NCI-H2227 treated with DMSO at 0.1 percent for 48 hours (cell line): Measurements from ENCODE around the gene P4HA1.
"Not testable (repeated sequence)": the region's sequence is repeated elsewhere in the genome, so short reads cannot be mapped to it uniquely, and the experiment has no call there.

Source experiments
- DNase-seq: peaks from one replicate; lab custom pipeline; 2025; lab: John Stamatoyannopoulos, UW

Gene P4HA1

DNA sequence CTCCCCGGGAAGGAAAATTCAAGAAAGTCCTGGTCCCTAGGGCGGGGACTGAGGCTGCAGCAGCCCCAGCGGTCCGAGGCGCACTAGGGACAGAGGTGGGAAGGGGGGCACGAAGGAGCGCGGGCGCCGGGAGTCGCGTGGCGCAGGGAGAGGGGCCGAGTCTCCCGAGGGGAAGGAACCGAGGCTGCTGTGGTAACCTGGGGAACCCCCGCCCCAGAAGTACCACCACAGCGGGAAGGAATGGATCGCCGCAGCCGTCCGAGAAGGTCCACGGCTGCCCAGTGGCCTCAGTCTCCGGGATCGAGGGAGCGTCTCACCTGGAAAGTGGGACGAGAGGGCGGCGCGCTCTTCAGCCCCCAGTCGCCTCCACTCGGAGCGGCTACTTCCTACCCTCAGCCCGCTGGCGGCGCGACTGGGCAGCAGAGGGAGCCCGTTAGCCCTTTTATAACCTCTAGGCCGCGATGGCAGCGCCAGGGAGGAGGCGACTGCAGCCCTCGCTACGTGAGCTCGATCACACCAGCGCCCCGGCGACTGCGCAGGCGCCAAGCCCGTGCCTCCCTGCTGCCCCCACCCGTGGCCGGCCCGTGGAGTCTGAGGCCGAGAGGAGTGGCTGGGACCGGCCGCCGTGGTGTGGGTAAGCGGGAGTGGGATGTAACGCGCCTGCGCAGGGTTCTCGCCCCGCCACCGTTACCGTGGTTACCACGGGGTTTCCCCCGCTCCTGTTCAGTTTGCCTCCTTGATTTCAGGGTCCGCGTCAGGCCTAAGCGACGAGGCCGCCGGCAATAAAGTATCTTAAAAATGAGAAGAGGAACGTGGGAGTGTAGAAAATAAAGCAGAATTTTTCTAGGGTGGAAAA, at the start of gene P4HA1:
TSS of gene P4HA1 (minus strand) at position 418 of the 856 bp plus-strand sequence. CDS start 21,983 bp downstream, outside the sequence.
- DNase-seq, result peak; percentile 90

- no peak for DNase-seq
Measured at GRCh38 chr10:73141603-73142002, 44.9 kb upstream of the P4HA1 start.

DNA sequence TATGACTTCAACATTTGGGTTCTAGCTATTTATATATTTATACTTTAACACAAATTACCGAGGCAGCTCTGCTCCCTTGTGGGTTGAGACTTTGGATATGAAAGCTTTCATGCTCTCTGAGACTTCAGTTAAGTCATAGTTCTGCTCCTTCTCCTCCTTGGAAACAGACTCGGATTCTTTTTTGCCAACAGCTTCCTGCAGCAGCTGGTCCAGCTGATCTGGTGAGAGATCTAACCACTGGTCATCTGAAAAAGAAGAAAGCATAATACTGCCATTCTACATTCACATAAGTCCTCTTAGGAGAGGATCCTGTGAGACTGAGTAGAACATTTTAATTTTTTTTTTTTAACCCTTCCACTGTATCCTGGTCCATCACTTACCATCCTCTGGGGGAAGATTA, 42.6 kb upstream of the P4HA1 start:
- no peak for DNase-seq

DNA sequence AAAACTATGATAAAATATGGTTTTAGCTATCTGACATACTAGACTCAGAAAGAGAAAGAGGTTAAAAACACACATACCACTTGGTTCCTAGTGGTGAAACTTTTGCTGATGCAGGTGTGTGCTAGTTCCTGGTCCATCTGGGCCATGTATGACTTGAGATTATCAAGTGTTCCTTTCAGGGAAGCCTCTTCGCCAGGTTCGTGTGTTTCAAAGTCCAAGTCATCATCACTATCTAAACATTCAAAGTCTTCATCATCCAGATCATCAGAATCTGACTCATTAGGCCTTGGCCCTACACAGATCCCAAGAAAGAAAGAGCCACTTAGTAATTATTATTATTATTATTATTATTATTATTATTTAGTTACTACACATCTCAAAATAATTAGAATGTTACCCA, 40.0 kb upstream of the P4HA1 start:
- no peak for DNase-seq

DNA sequence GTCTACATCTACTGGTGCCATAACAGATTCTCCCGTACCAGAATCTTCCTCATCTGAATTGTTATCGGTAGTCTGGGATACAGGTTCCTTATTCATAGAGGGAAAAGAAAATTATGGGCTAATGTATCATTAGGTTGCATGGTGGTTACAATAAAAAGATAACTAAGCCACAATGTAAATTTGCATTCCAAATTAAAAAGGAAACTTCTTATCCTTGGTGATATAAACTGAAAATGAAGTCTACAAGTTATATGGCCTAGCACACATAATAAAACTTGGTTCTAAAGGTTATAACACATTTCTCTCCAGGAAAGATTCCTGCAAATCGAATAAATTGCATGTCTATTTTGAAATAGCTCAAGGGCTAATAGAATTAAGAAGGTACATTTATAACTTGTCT, 38.1 kb upstream of the P4HA1 start:
- no peak for DNase-seq

DNA sequence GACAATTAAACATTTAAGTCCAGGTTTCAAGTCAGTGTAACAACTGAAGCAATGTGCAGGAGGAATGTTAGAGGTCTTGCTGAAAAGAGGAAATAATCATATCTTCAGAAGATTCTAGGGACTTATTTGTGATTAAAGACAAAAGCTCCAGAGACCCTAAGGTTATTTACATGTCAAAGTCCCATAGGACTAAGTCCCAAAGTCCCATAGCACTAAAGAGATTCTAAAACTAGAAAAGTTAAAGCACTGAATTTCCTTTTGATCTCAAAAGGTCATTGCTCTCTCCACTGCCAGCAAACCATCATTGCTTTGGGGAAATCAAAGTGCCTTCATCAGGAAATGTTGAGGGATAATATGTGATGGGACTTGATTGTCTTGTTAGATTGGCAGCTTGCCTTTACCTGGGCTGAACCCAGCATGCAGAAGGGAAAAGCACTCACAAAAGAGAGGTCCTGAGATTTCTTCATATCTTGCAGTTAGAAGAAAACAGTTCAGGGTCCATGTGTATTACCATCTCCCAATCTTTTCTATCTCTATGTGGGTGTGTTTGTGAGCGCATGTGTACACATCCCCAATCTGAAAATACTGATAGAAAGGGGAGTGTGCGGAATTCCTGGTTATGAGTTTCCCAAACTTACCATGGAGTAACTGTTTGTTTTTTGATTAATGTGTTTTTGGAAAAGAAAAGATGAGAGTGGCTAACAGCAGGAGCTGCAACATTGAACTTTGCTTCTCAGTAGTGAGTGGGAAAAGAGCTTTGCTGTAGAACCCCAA, 35.4 kb upstream of the P4HA1 start:
- no peak for DNase-seq

DNA sequence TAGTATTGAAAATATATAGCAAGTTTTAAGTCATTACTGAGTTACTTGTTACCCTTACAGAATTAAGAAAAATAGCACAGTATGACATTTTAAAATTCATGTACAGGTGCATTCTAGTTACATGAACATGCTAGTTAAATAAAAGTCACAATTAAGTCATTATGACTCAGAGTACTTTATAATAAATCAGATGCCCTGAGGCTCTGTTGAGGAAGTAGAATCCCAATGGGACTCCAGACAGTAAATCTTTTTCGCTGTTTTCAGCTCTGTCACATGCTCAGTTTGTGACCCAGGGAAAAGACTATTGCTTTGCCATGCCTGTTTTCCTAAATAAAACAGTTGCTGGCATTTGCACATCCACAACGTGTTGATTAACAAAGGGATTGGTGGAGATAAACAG, 34.6 kb upstream of the P4HA1 start:
- no peak for DNase-seq

DNA sequence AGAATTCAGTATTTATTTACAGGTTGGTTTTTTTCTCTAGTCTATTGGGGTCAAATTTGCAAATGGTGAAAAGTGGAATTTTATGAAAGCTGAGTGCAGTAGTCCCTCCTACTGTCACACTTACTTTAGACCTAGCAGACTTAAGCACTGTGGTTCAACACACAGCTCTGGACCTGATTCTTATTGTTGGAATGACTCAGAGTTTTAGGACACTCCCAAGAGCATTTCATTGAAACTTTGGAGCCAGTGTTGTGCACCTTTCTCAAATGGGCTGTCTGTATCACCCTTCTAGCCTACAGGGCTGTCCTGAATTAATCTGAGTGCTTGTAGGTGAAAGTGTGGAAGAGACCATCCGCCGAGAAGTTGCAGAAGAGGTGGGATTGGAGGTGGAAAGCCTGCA, 29.7 kb upstream of the P4HA1 start:
- DNase-seq, result no peak

DNA sequence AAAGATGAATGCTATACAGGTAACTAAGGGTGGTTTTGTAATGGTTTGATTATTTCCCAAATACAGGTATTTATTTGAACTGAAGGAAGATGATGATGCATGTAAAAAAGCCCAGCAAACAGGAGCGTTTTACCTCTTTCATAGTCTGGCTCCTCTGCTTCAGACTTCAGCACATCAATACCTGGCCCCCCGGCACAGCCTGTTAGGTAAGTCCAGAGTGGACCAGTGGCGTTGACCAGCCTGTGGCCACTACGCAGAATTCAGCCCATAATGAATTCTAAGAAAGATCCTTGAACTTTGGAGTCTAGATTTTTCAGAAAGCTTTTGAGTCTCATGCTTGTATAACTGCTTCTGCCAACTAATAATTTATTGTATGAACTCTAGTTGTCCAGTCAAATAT, 23.3 kb upstream of the P4HA1 start:
- DNase-seq, result no peak

DNA sequence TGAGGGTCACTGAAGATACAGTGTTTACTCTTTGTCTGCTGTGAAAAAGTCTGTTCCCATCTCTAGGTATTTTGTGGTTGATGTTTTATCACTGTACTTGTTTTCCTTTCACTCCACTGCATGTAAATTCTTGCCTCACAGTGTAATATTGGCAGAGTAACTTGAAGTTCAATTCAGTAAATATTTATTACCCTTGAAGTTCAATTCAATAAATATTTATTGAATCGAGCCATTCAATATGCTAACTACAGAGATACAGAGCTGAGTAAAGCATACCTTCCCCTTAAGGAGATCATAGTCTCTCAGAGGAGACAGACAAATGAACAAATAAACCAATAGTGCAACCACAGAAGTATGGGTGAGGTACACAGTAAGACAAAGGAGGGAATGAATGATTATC, 22.8 kb upstream of the P4HA1 start:
- no peak for DNase-seq

GRCh38 chr10:73117976-73118743, 21.5 kb upstream of the P4HA1 start:
- no peak for DNase-seq

GRCh38 chr10:73116017-73116416, 19.4 kb upstream of the P4HA1 start:
- no peak for DNase-seq

DNA sequence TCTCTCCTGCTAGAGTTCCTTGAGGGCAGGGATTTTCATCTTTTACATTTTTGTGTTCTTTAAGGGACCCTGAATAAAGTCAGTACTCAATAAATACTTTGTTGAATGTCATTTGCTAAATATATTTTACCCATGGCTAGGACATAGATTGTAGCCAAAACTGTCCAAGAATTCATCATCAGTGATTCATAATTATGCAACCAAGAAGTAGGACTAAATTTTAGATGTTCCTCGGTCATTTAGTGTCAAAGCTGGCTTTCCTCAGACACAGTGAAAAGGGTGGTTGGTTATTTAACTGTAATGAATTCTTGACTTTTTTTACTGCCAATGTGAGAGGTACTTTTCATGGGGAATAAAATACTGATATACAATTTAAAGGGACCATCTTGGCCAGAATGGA, 16.9 kb upstream of the P4HA1 start:
- no peak for DNase-seq

DNA sequence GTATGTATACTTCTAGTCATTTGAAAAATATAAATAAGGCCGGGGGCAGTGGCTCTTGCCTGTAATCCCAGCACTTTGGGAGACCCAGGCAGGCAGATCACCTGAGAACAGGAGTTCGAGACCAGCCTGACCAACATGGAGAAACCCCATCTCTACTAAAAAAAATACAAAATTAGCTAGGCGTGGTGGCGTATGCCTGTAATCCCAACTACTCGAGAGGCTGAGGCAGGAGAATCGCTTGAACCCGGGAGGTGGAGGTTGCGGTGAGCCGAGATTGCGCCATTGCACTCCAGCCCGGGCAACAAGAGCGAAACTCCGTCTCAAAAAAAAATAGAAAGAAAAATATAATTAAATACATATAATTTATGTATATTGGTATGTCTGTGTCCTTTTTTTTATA, 15.4 kb upstream of the P4HA1 start:
- not testable (repeated sequence) for DNase-seq

- DNase-seq, result peak; percentile 50
Measured at GRCh38 chr10:73110345-73110849, 13.7 kb upstream of the P4HA1 start, which contains the start of gene NUDT13. TSS of gene NUDT13 (plus strand) at chr10:73110455. CDS start at chr10:73114366, 3,911 bp downstream.

DNA sequence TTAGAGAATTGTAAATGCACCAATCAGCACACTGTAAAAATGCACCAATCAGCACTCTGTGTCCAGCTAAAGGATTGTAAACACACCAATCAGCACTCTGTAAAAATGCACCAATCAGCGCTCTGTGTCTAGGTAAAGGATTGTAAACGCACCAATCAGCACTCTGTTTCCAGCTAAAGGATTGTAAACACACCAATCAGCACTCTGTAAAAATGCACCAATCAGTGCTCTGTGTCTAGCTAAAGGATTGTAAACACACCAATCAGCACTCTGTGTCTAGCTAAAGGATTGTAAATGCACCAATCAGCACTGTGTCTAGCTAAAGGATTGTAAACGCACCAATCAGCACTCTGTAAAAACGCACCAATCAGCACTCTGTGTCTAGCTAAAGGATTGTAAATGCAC, 12.6 kb upstream of the P4HA1 start:
- DNase-seq, result not testable (repeated sequence)

- no peak for DNase-seq
Measured at GRCh38 chr10:73106301-73106700, 9.6 kb upstream of the P4HA1 start.

GRCh38 chr10:73099141-73099540, 2.5 kb upstream of the P4HA1 start:
- no peak for DNase-seq

- peak; percentile 18 for DNase-seq
Measured at GRCh38 chr10:73097305-73097670, 622 bp upstream of the P4HA1 start.

GRCh38 chr10:73096041-73096448, 621 bp downstream of the P4HA1 start:
- peak; percentile 29 for DNase-seq

- peak; percentile 51 for DNase-seq
Measured at GRCh38 chr10:73095481-73096021, 1.1 kb downstream of the P4HA1 start.

DNA sequence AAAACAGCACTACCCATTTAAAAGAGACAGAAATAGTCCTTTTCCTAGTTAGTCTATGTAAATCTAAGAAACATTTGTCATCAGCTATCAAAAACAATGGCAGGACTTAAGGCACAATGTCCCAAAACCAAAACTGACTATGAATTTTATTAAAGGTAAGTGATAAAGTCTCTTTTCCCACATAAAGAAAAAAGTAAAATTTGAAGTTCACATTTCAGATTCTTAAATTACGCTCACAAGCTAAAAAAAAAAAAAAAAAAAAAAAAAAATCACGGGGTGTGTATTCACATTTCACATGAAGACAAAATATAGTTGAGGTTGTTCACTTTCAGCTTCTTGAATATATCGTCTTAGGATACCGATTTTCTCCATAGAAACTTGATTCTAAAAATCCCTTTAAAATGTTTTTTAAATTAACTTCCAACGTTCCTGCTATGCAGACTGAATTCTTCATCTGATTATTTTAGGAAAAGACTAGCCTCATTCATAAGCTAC, 1.6 kb downstream of the P4HA1 start:
- DNase-seq, result no peak
